Activated CD8-positive, alpha-beta memory T cell treated with anti-CD3 and anti-CD28 coated beads, Interleukin-2, amount 50 U/mL, for 1 hour (primary cell): ENCODE data around the gene LAMA3.

Experiments used
- DNase-seq: peaks from one replicate; pipeline ENCODE4 v3.0.0-alpha.2; 2020; ENCODE audit errors: extremely low read depth

Gene LAMA3

GRCh38 chr18:23969664-23970063, 280.4 kb downstream of the LAMA3 start:
- no peak for DNase-seq

GRCh38 chr18:23970161-23971096, 281.2 kb downstream of the LAMA3 start:
- DNase-seq = peak; percentile 55

GRCh38 chr18:23971097-23971440, 281.8 kb downstream of the LAMA3 start:
- DNase-seq = no peak

GRCh38 chr18:23971666-23972230, 282.5 kb downstream of the LAMA3 start:
- no peak for DNase-seq

- DNase-seq = no peak
Observed at GRCh38 chr18:23972453-23972852, 283.2 kb downstream of the LAMA3 start.

GRCh38 chr18:23977103-23977502, 287.9 kb downstream of the LAMA3 start:
- no peak for DNase-seq

GRCh38 chr18:23977719-23978483, 288.6 kb downstream of the LAMA3 start:
- DNase-seq = no peak

- DNase-seq = no peak
Observed at GRCh38 chr18:23981369-23981980, 292.2 kb downstream of the LAMA3 start.

- no peak for DNase-seq
Observed at GRCh38 chr18:23982155-23983079, 293.2 kb downstream of the LAMA3 start.

GRCh38 chr18:23983112-23983511, 293.9 kb downstream of the LAMA3 start:
- no peak for DNase-seq

- DNase-seq = no peak
Observed at GRCh38 chr18:23986600-23987359, 297.5 kb downstream of the LAMA3 start.

- no peak for DNase-seq
Observed at GRCh38 chr18:23990474-23991410, 301.5 kb downstream of the LAMA3 start.

GRCh38 chr18:23992089-23992940, 303.1 kb downstream of the LAMA3 start:
- no peak for DNase-seq

GRCh38 chr18:23992941-23993280, 303.7 kb downstream of the LAMA3 start:
- DNase-seq = no peak

GRCh38 chr18:23994361-23994902, 305.2 kb downstream of the LAMA3 start:
- no peak for DNase-seq

GRCh38 chr18:23995180-23995579, 305.9 kb downstream of the LAMA3 start:
- no peak for DNase-seq

- no peak for DNase-seq
Observed at GRCh38 chr18:23998018-23998417, 308.8 kb downstream of the LAMA3 start.

GRCh38 chr18:23998820-23999219, 309.6 kb downstream of the LAMA3 start:
- DNase-seq = no peak
